A673 (cell line): ENCODE results near the gene IQUB. TPM values are rescaled to one million over a fixed set of nuclear protein-coding genes. Genes with fewer than 3 reads are reported as not detected.

Experiments used
- BruUV-seq: library from RNA; stranded (reverse); fragments of 400-500 nt; replicated peaks from 2 replicates; lab custom pipeline; 2021; lab: Mats Ljungman, UMichigan
- CTCF ChIA-PET: fragments of 300-600 bp; sonication (Branson Sonifier 250); formaldehyde crosslinking; loops from one replicate; lab custom pipeline; 2022; ENCODE audit warnings: antibody characterized with exemption; lab: Charles Lee
- POLR2A ChIA-PET: fragments of 300-600 bp; sonication (Branson Sonifier 250); formaldehyde crosslinking; loops from one replicate; lab custom pipeline; 2022; ENCODE audit warnings: antibody characterized with exemption; ENCODE audit not compliant: low non-redundant PET; lab: Charles Lee
- DNase-seq: peaks from one replicate; pipeline ENCODE4 v3.0.0-alpha.2; 2015; ENCODE audit warnings: low spot score
- H3K27ac ChIP-seq: fragments of 200-600 bp; sonication (generic); 2 replicates; pipeline ENCODE4 v1.5.1; 2016; ENCODE audit warnings: mixed run types, low read depth, mild to moderate bottlenecking, mixed read lengths, antibody characterized with exemption, low read length; ENCODE audit not compliant: poor library complexity, severe bottlenecking
- H3K27me3 ChIP-seq: fragments of 200-600 bp; sonication (generic); replicated peaks from 2 replicates; pipeline ENCODE4 v1.6.1; 2017; ENCODE audit warnings: mixed run types, low read depth, mild to moderate bottlenecking, mixed read lengths, antibody characterized with exemption, low read length; ENCODE audit not compliant: insufficient read depth, poor library complexity
- H3K36me3 ChIP-seq: fragments of 200-600 bp; sonication (generic); 2 replicates; pipeline ENCODE4 v1.6.1; 2016; ENCODE audit warnings: mixed run types, mild to moderate bottlenecking, mixed read lengths, antibody characterized with exemption, low read length; ENCODE audit not compliant: insufficient read depth, poor library complexity, severe bottlenecking
- H3K4me1 ChIP-seq: fragments of 200-600 bp; sonication (generic); 2 replicates; pipeline ENCODE4 v1.6.1; 2017; ENCODE audit warnings: mixed run types, mild to moderate bottlenecking, mixed read lengths, antibody characterized with exemption, low read length; ENCODE audit not compliant: insufficient read depth, poor library complexity, severe bottlenecking
- H3K4me3 ChIP-seq: fragments of 200-600 bp; sonication (generic); 2 replicates; pipeline ENCODE4 v1.5.1; 2016; ENCODE audit warnings: low read depth, mixed run types, mild to moderate bottlenecking, mixed read lengths, low read length; ENCODE audit not compliant: poor library complexity, severe bottlenecking
- H3K9me3 ChIP-seq: fragments of 200-600 bp; sonication (generic); 2 replicates; pipeline ENCODE4 v1.6.1; 2016; ENCODE audit warnings: mixed run types, low read depth, mild to moderate bottlenecking, mixed read lengths, antibody characterized with exemption, low read length; ENCODE audit not compliant: poor library complexity, severe bottlenecking
- CTCF ChIP-seq: fragments of 300-800, 200-600 bp; sonication (generic); conservative IDR thresholded peaks from 2 replicates; pipeline ENCODE4 v1.5.1; 2017; ENCODE audit warnings: low read depth, mild to moderate bottlenecking, antibody characterized with exemption, low read length, moderate library complexity, mixed read lengths
- EZH2 ChIP-seq: fragments of 200-600 bp; sonication (generic); IDR thresholded peaks from 2 replicates; pipeline ENCODE4 v1.6.1; 2017; ENCODE audit warnings: borderline replicate concordance, low read depth, mild to moderate bottlenecking, mixed read lengths, antibody characterized with exemption, low read length; ENCODE audit not compliant: poor library complexity, severe bottlenecking
- intact Hi-C: fragments of 100-400 bp; cut with micrococcal nuclease; formaldehyde crosslinking; loops from one replicate; pipeline ENCODE4 v1.10.0; 2022; ENCODE audit not compliant: unreplicated experiment
- total RNA-seq: library from RNA; stranded (reverse); gene quantifications from 2 replicates; pipeline ENCODE4 v1.2.3, GENCODE V29; 2021

Gene IQUB
- total RNA-seq, 1 experiment from 2014 or later: 0.62 TPM

- Histone ChIP-seq H3K27ac (no peak overlapping the region), H3K27me3 (no peaks in the 10 kb centered on the region), H3K36me3 (no peaks in the 10 kb centered on the region), H3K4me3 (no peak overlapping the region), H3K4me1 (no peaks in the 10 kb centered on the region), H3K9me3 (no peaks in the 10 kb centered on the region)
- TF ChIP-seq CTCF (no peak), EZH2 (no peak)
- no peak for DNase-seq
- ChIA-PET POLR2A (no interaction called here), CTCF (no interaction called here)
- intact Hi-C loops: no loop called here
- no TSS peak for BruUV-seq
Measured at GRCh38 chr7:123573341-123573740, 38.9 kb upstream of the IQUB start.

GRCh38 chr7:123571684-123572083, 37.3 kb upstream of the IQUB start:
- DNase-seq: no peak
- ChIA-PET CTCF (no interaction called here), POLR2A (no interaction called here)
- H3K27ac ChIP-seq: no peak overlapping the region
- intact Hi-C loops: no loop called here
- H3K27me3 ChIP-seq: no peaks in the 10 kb centered on the region
- no peaks in the 10 kb centered on the region for H3K36me3 ChIP-seq
- no peak overlapping the region for H3K4me3 ChIP-seq
- H3K4me1 ChIP-seq: no peaks in the 10 kb centered on the region
- TF ChIP-seq EZH2: no peak
- no peak for TF ChIP-seq CTCF
- no TSS peak for BruUV-seq
- no peaks in the 10 kb centered on the region for H3K9me3 ChIP-seq

GRCh38 chr7:123571187-123571586, 36.8 kb upstream of the IQUB start:
- BruUV-seq: no TSS peak
- Histone ChIP-seq H3K4me1 (no peaks in the 10 kb centered on the region), H3K27me3 (no peaks in the 10 kb centered on the region), H3K4me3 (no peak overlapping the region), H3K27ac (no peak overlapping the region), H3K9me3 (no peaks in the 10 kb centered on the region), H3K36me3 (no peaks in the 10 kb centered on the region)
- DNase-seq: no peak
- TF ChIP-seq CTCF (no peak), EZH2 (no peak)
- ChIA-PET POLR2A (no interaction called here), CTCF (no interaction called here)
- intact Hi-C loops: no loop called here
